ENCODE measurements around the gene RBMS1. TPM values are rescaled to one million over a fixed set of nuclear protein-coding genes. Genes with fewer than 3 reads are reported as not detected.

Gene RBMS1
- polyA plus RNA-seq, 1 donor from 2014 or later, result 8.4 TPM

GRCh38 chr2:160224507-160224906 is 269.1 kb downstream of the RBMS1 start:
- no peaks in the 10 kb centered on the region for H3K9me3 ChIP-seq (ENCODE audit: low read length)
- no peaks in the 10 kb centered on the region for H3K79me2 ChIP-seq (replicated peaks; ENCODE audit: insufficient read depth, low read length)
- H4K20me1 ChIP-seq (ENCODE audit: insufficient read depth), result no peaks in the 10 kb centered on the region
- H3K9ac ChIP-seq (ENCODE audit: low read length), result no peak overlapping the region
- no peaks in the 10 kb centered on the region for H3F3A ChIP-seq (ENCODE audit: insufficient read depth, low read length, poor library complexity, severe bottlenecking)
- no peak for TF ChIP-seq EP300 (conservative IDR thresholded peaks at IDR 0.05; ENCODE audit: poor library complexity, severe bottlenecking)
- no peak for TF ChIP-seq SMC3 (conservative IDR thresholded peaks at IDR 0.05; ENCODE audit: poor library complexity)
- TF ChIP-seq REST (IDR thresholded peaks at IDR 0.05; ENCODE audit: borderline replicate concordance), result no peak
- no peak for TF ChIP-seq MXI1 (conservative IDR thresholded peaks at IDR 0.05; ENCODE audit: poor library complexity, severe bottlenecking)
- TF ChIP-seq CTCF (IDR thresholded peaks at IDR 0.05; ENCODE audit: poor library complexity, severe bottlenecking), result no peak
- TF ChIP-seq POLR2AphosphoS5 (IDR thresholded peaks at IDR 0.05), result no peak
- TF ChIP-seq RAD21 (conservative IDR thresholded peaks at IDR 0.05), result no peak
- no peak for TF ChIP-seq EZH2 (IDR thresholded peaks at IDR 0.05; ENCODE audit: borderline replicate concordance, insufficient read depth, low read length, poor library complexity, severe bottlenecking)
- TF ChIP-seq TAF1 (IDR thresholded peaks at IDR 0.05; ENCODE audit: low read depth), result no peak
- H3K9me2 ChIP-seq (ENCODE audit: insufficient read depth, low read length), result no peaks in the 10 kb centered on the region
- H3K36me3 ChIP-seq (ENCODE audit: insufficient read depth, low read length), result no peaks in the 10 kb centered on the region
- H3K4me3 ChIP-seq (ENCODE audit: low read length), result no peak overlapping the region
- no peak overlapping the region for H3K4me2 ChIP-seq (ENCODE audit: low read length)
- no peak overlapping the region for H3K27ac ChIP-seq (ENCODE audit: low read length)
- no peak overlapping the region for H2AFZ ChIP-seq (ENCODE audit: low read depth, low read length)
- no peaks in the 10 kb centered on the region for H3K27me3 ChIP-seq (ENCODE audit: insufficient read depth, low read depth, low read length)

- no peaks in the 10 kb centered on the region for H3K9me3 ChIP-seq (ENCODE audit: low read length)
- H2AFZ ChIP-seq (ENCODE audit: low read depth, low read length), result no peak overlapping the region
- H3K9ac ChIP-seq (ENCODE audit: low read length), result no peak overlapping the region
- H3F3A ChIP-seq (ENCODE audit: insufficient read depth, low read length, poor library complexity, severe bottlenecking), result no peaks in the 10 kb centered on the region
- no peaks in the 10 kb centered on the region for H3K36me3 ChIP-seq (ENCODE audit: insufficient read depth, low read length)
- TF ChIP-seq CTCF (IDR thresholded peaks at IDR 0.05; ENCODE audit: poor library complexity, severe bottlenecking) (no peak), POLR2AphosphoS5 (IDR thresholded peaks at IDR 0.05) (no peak), TAF1 (IDR thresholded peaks at IDR 0.05; ENCODE audit: low read depth) (no peak), MXI1 (conservative IDR thresholded peaks at IDR 0.05; ENCODE audit: poor library complexity, severe bottlenecking) (no peak)
- no peaks in the 10 kb centered on the region for H3K27me3 ChIP-seq (ENCODE audit: insufficient read depth, low read depth, low read length)
- no peaks in the 10 kb centered on the region for H4K20me1 ChIP-seq (ENCODE audit: insufficient read depth)
- H3K9me2 ChIP-seq (ENCODE audit: insufficient read depth, low read length), result no peaks in the 10 kb centered on the region
- no peak overlapping the region for H3K4me2 ChIP-seq (ENCODE audit: low read length)
- H3K27ac ChIP-seq (ENCODE audit: low read length), result no peak overlapping the region
- no peaks in the 10 kb centered on the region for H3K79me2 ChIP-seq (replicated peaks; ENCODE audit: insufficient read depth, low read length)
- no peak overlapping the region for H3K4me3 ChIP-seq (ENCODE audit: low read length)
These were observed 269.5 kb downstream of the RBMS1 start for GRCh38 chr2:160224060-160224459.

Data from neural cell (in vitro differentiated cells).